GM12864 (cell line): ENCODE measurements around the gene IRX2.

Experiments used
- DNase-seq: peaks from one replicate; pipeline ENCODE4 v3.0.0-alpha.2; 2011; ENCODE audit warnings: low read depth
- H3K4me3 ChIP-seq: 2 replicates; pipeline ENCODE4 v1.5.1; 2011; ENCODE audit warnings: mild to moderate bottlenecking, low read depth, low read length, control low read depth
- CTCF ChIP-seq: IDR thresholded peaks from 2 replicates; pipeline ENCODE4 v1.5.1; 2011; ENCODE audit warnings: low read depth, mild to moderate bottlenecking, moderate library complexity, low read length, control low read depth, inconsistent platforms; ENCODE audit errors: missing control alignments

IRX2 gene

GRCh38 chr5:2762744-2763532, 11.5 kb upstream of the IRX2 start:
- no peak for DNase-seq
- no peak for TF ChIP-seq CTCF
- no peak overlapping the region for H3K4me3 ChIP-seq

- DNase-seq: no peak
- no peak for TF ChIP-seq CTCF
- no peak overlapping the region for H3K4me3 ChIP-seq
Observed at GRCh38 chr5:2761921-2762488, 10.5 kb upstream of the IRX2 start.

GRCh38 chr5:2759696-2760461, 8.4 kb upstream of the IRX2 start:
- no peak for DNase-seq
- H3K4me3 ChIP-seq: no peak overlapping the region
- no peak for TF ChIP-seq CTCF

GRCh38 chr5:2759091-2759490, 7.6 kb upstream of the IRX2 start:
- no peak overlapping the region for H3K4me3 ChIP-seq
- TF ChIP-seq CTCF: no peak
- no peak for DNase-seq

- TF ChIP-seq CTCF: no peak
- H3K4me3 ChIP-seq: no peak overlapping the region
Observed at GRCh38 chr5:2758632-2759031, 7.2 kb upstream of the IRX2 start.

GRCh38 chr5:2757563-2758351, 6.3 kb upstream of the IRX2 start:
- no peak overlapping the region for H3K4me3 ChIP-seq

More at GRCh38 chr5:2758632-2759031, 7.2 kb upstream of the IRX2 start:
- DNase-seq: no peak

More at GRCh38 chr5:2757563-2758351, 6.3 kb upstream of the IRX2 start:
- TF ChIP-seq CTCF: no peak
- DNase-seq: no peak
